GM18519 (cell line): ENCODE results near the gene SIK3.
"Not testable (repeated sequence)": the region's sequence is repeated elsewhere in the genome, so short reads cannot be mapped to it uniquely, and the experiment has no call there.

Experiments
- ATAC-seq: cut with Tn5 transposase; IDR thresholded peaks from one replicate; pipeline ENCODE4 v1.9.1; 2021; ENCODE audit warnings: mild to moderate bottlenecking, moderate library complexity; ENCODE audit not compliant: unreplicated experiment, low FRiP score

SIK3 gene

GRCh38 chr11:116852261-116853031 is 245.8 kb downstream of the SIK3 start:
- no peak for ATAC-seq

- ATAC-seq, result no peak
Measured at GRCh38 chr11:116851626-116852025, 246.6 kb downstream of the SIK3 start.

- no peak for ATAC-seq
Measured at GRCh38 chr11:116849486-116849885, 248.7 kb downstream of the SIK3 start.

- no peak for ATAC-seq
Measured at GRCh38 chr11:116849060-116849459, 249.2 kb downstream of the SIK3 start.

- no peak for ATAC-seq
Measured at GRCh38 chr11:116847612-116848011, 250.6 kb downstream of the SIK3 start.

- ATAC-seq, result no peak
Measured at GRCh38 chr11:116844722-116845121, 253.5 kb downstream of the SIK3 start.

- ATAC-seq, result no peak
Measured at GRCh38 chr11:116843661-116844060, 254.6 kb downstream of the SIK3 start.

GRCh38 chr11:116842909-116843308 is 255.3 kb downstream of the SIK3 start:
- no peak for ATAC-seq

GRCh38 chr11:116842117-116842516 is 256.1 kb downstream of the SIK3 start:
- ATAC-seq, result no peak

GRCh38 chr11:116840746-116841296 is 257.4 kb downstream of the SIK3 start:
- no peak for ATAC-seq

GRCh38 chr11:116840224-116840745 is 257.9 kb downstream of the SIK3 start:
- no peak for ATAC-seq

- no peak for ATAC-seq
Measured at GRCh38 chr11:116838321-116839084, 259.7 kb downstream of the SIK3 start.

GRCh38 chr11:116837231-116838091 is 260.8 kb downstream of the SIK3 start, which contains the start of gene APOA1:
Gene APOA1, minus strand, starts transcription at chr11:116837622. Its CDS starts 235 bp downstream, at chr11:116837387.
- no peak for ATAC-seq

- no peak for ATAC-seq
Measured at GRCh38 chr11:116836632-116836991, 261.6 kb downstream of the SIK3 start.

GRCh38 chr11:116835791-116836631 is 262.2 kb downstream of the SIK3 start:
- peak; percentile 68 for ATAC-seq

GRCh38 chr11:116835042-116835772 is 263.0 kb downstream of the SIK3 start:
- no peak for ATAC-seq

GRCh38 chr11:116834535-116835041 is 263.6 kb downstream of the SIK3 start:
- ATAC-seq, result not testable (repeated sequence)

GRCh38 chr11:116833816-116834534 is 264.3 kb downstream of the SIK3 start:
- ATAC-seq, result no peak
